ENCODE data around the gene FERD3L. TPM values are rescaled to one million over a fixed set of nuclear protein-coding genes. Genes with fewer than 3 reads are reported as not detected.

Gene FERD3L
- total and polyA plus RNA-seq, 2 of the 8 experiments (the other 6 are each of a cell fraction or from before 2014, with no cell fraction given) = not detected

GRCh38 chr7:19109000-19109946 is 35.9 kb downstream of the FERD3L start:
- peaks cover 13 to 42% (median 22%) of the 10 kb centered on the region in 4 experiments for H3K4me1 ChIP-seq (replicated peaks in 1 of 4; ENCODE audit: control insufficient read depth in 3 of 4, insufficient read depth in 4 of 4, low read length in 3 of 4)
- H3K27me3 ChIP-seq (replicated peaks in 1 of 4; ENCODE audit: control insufficient read depth in 3 of 4, extremely low read depth in 1 of 4, insufficient read depth in 3 of 4, low read length in 3 of 4) = peaks cover 73 to 100% (median 91%) of the 10 kb centered on the region in 4 experiments
- TF ChIP-seq RXRA (IDR thresholded peaks at IDR 0.05; ENCODE audit: insufficient read depth, low read depth, low read length) = no peak
- TF ChIP-seq MAX (IDR thresholded peaks at IDR 0.05) = no peak
- TF ChIP-seq KDM4A (IDR thresholded peaks at IDR 0.05; ENCODE audit: low read depth, low read length, severe bottlenecking) = no peak
- TF ChIP-seq RNF2 (IDR thresholded peaks at IDR 0.05; ENCODE audit: borderline replicate concordance, low read depth, low read length, missing control alignments, poor library complexity, severe bottlenecking) = peak; percentile 67
- TF ChIP-seq CHD2 (IDR thresholded peaks at IDR 0.05; ENCODE audit: low read length) = no peak
- TF ChIP-seq KDM1A (IDR thresholded peaks at IDR 0.05; ENCODE audit: borderline replicate concordance, low read length) = no peak
- TF ChIP-seq EZH2 (IDR thresholded peaks at IDR 0.05; ENCODE audit: low read depth, low read length, severe bottlenecking) = peak; percentile 60
- no peak for TF ChIP-seq SIRT6 (IDR thresholded peaks at IDR 0.05; ENCODE audit: low read length)
- no peak for TF ChIP-seq USF2 (IDR thresholded peaks at IDR 0.05; ENCODE audit: low read length)

More at GRCh38 chr7:19109000-19109946, 35.9 kb downstream of the FERD3L start:
- Histone ChIP-seq H3K18ac (ENCODE audit: extremely low read depth, low read length) (no peak overlapping the region), H3K23ac (ENCODE audit: insufficient read length) (no peak overlapping the region), H2BK12ac (ENCODE audit: low read depth, low read length) (no peak overlapping the region), H3K36me3 (ENCODE audit: control insufficient read depth in 2 of 4, insufficient read depth in 4 of 4, low read length in 3 of 4) (no peaks in the 10 kb centered on the region; a peak in 1 of 8 replicates), H3K14ac (ENCODE audit: insufficient read length) (no peak overlapping the region), H4K20me1 (replicated peaks in 1 of 2; ENCODE audit: control insufficient read depth in 1 of 2, insufficient read depth in 2 of 2, low read length in 2 of 2) (peaks cover 11 to 13% of the 10 kb centered on the region in 2 experiments), H3K9ac (replicated peaks in 1 of 4; ENCODE audit: extremely low read depth in 1 of 4, low read depth in 3 of 4, low read length in 3 of 4) (no peak overlapping the region), H2BK5ac (ENCODE audit: low read depth, low read length) (no peak overlapping the region), H2BK15ac (ENCODE audit: low read length) (0 out of 2 replicates have a peak overlapping the region, but pooled peaks have one; percentile 55), H3K4me3 (ENCODE audit: extremely low read depth in 1 of 4, insufficient read depth in 2 of 4, low read depth in 3 of 4, low read length in 4 of 4) (peak overlapping the region in 3 of 4 experiments; percentile 46 to 62 (median 51); a peak in 5 of 8 replicates), H3K27ac (ENCODE audit: low read depth, low read length) (no peak overlapping the region), H4K91ac (replicated peaks; ENCODE audit: insufficient read length, low read length) (no peak overlapping the region), H3K4ac (replicated peaks; ENCODE audit: insufficient read length, low read depth, low read length) (no peak overlapping the region), H3K79me2 (ENCODE audit: control insufficient read depth in 1 of 2, insufficient read depth in 2 of 2, low read length in 2 of 2) (no peaks in the 10 kb centered on the region), H2AFZ (ENCODE audit: low read length) (no peak overlapping the region), H2BK120ac (replicated peaks; ENCODE audit: low read depth, low read length) (no peak overlapping the region), H3K56ac (replicated peaks; ENCODE audit: insufficient read length, low read depth, low read length) (no peak overlapping the region), H4K5ac (ENCODE audit: insufficient read length, low read depth, low read length) (no peak overlapping the region), H3K79me1 (ENCODE audit: low read depth, low read length) (no peaks in the 10 kb centered on the region), H3K23me2 (ENCODE audit: low read depth, low read length) (peaks cover 18% of the 10 kb centered on the region), H2BK20ac (ENCODE audit: low read length) (no peak overlapping the region), H2AK5ac (ENCODE audit: low read depth, low read length) (no peak overlapping the region), H3K9me3 (ENCODE audit: insufficient read depth in 2 of 2, low read depth in 1 of 2, low read length in 1 of 2) (no peaks in the 10 kb centered on the region), H3K4me2 (ENCODE audit: insufficient read depth in 1 of 2, low read depth in 2 of 2, low read length in 2 of 2) (peak overlapping the region; percentile 87 to 96), H4K8ac (ENCODE audit: extremely low read depth, insufficient read depth, low read length) (no peak overlapping the region)
- ChIA-PET POLR2A (ENCODE audit: partially characterized antibody) (interaction anchor here (5.8 kb wide), 1 partner anchor 9 kb away, joined by 41 read pairs; the partner anchor contains the start of gene TWIST1), CTCF (ENCODE audit: partially characterized antibody) (interaction anchor here (0.6 to 1.3 kb wide), 5 partner anchors 10 to 522 kb away, joined by 3 to 10 read pairs (median 3); no protein-coding TSS in a partner anchor)
- DNase-seq (ENCODE audit: low read depth in 1 of 2, low spot score in 2 of 2) (no peak), FAIRE-seq (no peak)
- WGBS, 2 experiments (ENCODE audit: extremely low coverage in 1 of 2, insufficient coverage in 1 of 2, insufficient read length in 1 of 2, insufficient replicate concordance in 2 of 2, low coverage in 1 of 2, low lambda C conversion rate in 2 of 2, missing lambda C conversion rate in 1 of 2) = 11% methylated on average over 11 of the region's 11 CpGs; no CpG with 5 or more reads in 1 of the 2 experiments

All from H1 (cell line).